ENCODE measurements around the gene CNST. TPM values are rescaled to one million over a fixed set of nuclear protein-coding genes. Genes with fewer than 3 reads are reported as not detected.

Gene CNST
- total and polyA plus RNA-seq, 9 of the 15 experiments (the other 6 are each of a cell fraction or from before 2014, with no cell fraction given): 17.0 to 55.3 (median 30.8) TPM

GRCh38 chr1:246569248-246570238 is 3.3 kb downstream of the CNST start (continued):
- TF ChIP-seq, protein P1, sequence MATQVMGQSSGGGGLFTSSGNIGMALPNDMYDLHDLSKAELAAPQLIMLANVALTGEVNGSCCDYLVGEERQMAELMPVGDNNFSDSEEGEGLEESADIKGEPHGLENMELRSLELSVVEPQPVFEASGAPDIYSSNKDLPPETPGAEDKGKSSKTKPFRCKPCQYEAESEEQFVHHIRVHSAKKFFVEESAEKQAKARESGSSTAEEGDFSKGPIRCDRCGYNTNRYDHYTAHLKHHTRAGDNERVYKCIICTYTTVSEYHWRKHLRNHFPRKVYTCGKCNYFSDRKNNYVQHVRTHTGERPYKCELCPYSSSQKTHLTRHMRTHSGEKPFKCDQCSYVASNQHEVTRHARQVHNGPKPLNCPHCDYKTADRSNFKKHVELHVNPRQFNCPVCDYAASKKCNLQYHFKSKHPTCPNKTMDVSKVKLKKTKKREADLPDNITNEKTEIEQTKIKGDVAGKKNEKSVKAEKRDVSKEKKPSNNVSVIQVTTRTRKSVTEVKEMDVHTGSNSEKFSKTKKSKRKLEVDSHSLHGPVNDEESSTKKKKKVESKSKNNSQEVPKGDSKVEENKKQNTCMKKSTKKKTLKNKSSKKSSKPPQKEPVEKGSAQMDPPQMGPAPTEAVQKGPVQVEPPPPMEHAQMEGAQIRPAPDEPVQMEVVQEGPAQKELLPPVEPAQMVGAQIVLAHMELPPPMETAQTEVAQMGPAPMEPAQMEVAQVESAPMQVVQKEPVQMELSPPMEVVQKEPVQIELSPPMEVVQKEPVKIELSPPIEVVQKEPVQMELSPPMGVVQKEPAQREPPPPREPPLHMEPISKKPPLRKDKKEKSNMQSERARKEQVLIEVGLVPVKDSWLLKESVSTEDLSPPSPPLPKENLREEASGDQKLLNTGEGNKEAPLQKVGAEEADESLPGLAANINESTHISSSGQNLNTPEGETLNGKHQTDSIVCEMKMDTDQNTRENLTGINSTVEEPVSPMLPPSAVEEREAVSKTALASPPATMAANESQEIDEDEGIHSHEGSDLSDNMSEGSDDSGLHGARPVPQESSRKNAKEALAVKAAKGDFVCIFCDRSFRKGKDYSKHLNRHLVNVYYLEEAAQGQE (IDR thresholded peaks at IDR 0.05; ENCODE audit: borderline replicate concordance): no peak
- TF ChIP-seq, protein P1 (CRISPR knock-in tag; IDR thresholded peaks at IDR 0.05; ENCODE audit: low read depth): no peak
- TF ChIP-seq, protein P2, sequence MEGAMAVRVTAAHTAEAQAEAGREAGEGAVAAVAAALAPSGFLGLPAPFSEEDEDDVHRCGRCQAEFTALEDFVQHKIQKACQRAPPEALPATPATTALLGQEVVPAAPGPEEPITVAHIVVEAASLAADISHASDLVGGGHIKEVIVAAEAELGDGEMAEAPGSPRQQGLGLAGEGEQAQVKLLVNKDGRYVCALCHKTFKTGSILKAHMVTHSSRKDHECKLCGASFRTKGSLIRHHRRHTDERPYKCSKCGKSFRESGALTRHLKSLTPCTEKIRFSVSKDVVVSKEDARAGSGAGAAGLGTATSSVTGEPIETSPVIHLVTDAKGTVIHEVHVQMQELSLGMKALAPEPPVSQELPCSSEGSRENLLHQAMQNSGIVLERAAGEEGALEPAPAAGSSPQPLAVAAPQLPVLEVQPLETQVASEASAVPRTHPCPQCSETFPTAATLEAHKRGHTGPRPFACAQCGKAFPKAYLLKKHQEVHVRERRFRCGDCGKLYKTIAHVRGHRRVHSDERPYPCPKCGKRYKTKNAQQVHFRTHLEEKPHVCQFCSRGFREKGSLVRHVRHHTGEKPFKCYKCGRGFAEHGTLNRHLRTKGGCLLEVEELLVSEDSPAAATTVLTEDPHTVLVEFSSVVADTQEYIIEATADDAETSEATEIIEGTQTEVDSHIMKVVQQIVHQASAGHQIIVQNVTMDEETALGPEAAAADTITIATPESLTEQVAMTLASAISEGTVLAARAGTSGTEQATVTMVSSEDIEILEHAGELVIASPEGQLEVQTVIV (CRISPR knock-in tag; IDR thresholded peaks at IDR 0.05; ENCODE audit: borderline replicate concordance): no peak
- no peak for TF ChIP-seq ZKSCAN1 (IDR thresholded peaks at IDR 0.05; ENCODE audit: low read depth, low read length)
- TF ChIP-seq SIRT6 (IDR thresholded peaks at IDR 0.05; ENCODE audit: low read depth, low read length): no peak
- TF ChIP-seq NFATC3 (IDR thresholded peaks at IDR 0.05): no peak
- 0 out of 2 replicates have a peak, but pooled peaks have one; percentile 32 for TF ChIP-seq GABPB1 (CRISPR knock-in tag; IDR thresholded peaks at IDR 0.05)
- TF ChIP-seq, protein P3, sequence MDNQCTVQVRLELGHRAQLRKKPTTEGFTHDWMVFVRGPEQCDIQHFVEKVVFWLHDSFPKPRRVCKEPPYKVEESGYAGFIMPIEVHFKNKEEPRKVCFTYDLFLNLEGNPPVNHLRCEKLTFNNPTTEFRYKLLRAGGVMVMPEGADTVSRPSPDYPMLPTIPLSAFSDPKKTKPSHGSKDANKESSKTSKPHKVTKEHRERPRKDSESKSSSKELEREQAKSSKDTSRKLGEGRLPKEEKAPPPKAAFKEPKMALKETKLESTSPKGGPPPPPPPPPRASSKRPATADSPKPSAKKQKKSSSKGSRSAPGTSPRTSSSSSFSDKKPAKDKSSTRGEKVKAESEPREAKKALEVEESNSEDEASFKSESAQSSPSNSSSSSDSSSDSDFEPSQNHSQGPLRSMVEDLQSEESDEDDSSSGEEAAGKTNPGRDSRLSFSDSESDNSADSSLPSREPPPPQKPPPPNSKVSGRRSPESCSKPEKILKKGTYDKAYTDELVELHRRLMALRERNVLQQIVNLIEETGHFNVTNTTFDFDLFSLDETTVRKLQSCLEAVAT (IDR thresholded peaks at IDR 0.05): peak; percentile 41 to 73
- TF ChIP-seq SMARCB1 (IDR thresholded peaks at IDR 0.05; ENCODE audit: insufficient read length, low read depth): no peak
- no peak for TF ChIP-seq CCNT2 (IDR thresholded peaks at IDR 0.05; ENCODE audit: borderline replicate concordance, extremely low read depth, insufficient read length, low read depth, low read length)
- no peak for TF ChIP-seq ZSCAN29 (IDR thresholded peaks at IDR 0.05)
- TF ChIP-seq ZNF263 (CRISPR knock-in tag; IDR thresholded peaks at IDR 0.05; ENCODE audit: borderline replicate concordance): no peak
- TF ChIP-seq HES1 (IDR thresholded peaks at IDR 0.05; ENCODE audit: low read depth): no peak
- TF ChIP-seq PML (IDR thresholded peaks at IDR 0.05; ENCODE audit: low read length): no peak
- TF ChIP-seq SRSF7 (optimal IDR thresholded peaks at IDR 0.05; ENCODE audit: low read depth, low read length): no peak

Measured in K562 (cell line).